GM21390 (cell line): Measurements from ENCODE around the gene NKPD1.
A peak's percentile ranks its signal among the peaks of the same experiment; 100 is the strongest.

Experiments used
- ATAC-seq: cut with Tn5 transposase; IDR thresholded peaks from one replicate; pipeline ENCODE4 v1.9.1; 2021; ENCODE audit not compliant: unreplicated experiment

NKPD1 gene, protein sequence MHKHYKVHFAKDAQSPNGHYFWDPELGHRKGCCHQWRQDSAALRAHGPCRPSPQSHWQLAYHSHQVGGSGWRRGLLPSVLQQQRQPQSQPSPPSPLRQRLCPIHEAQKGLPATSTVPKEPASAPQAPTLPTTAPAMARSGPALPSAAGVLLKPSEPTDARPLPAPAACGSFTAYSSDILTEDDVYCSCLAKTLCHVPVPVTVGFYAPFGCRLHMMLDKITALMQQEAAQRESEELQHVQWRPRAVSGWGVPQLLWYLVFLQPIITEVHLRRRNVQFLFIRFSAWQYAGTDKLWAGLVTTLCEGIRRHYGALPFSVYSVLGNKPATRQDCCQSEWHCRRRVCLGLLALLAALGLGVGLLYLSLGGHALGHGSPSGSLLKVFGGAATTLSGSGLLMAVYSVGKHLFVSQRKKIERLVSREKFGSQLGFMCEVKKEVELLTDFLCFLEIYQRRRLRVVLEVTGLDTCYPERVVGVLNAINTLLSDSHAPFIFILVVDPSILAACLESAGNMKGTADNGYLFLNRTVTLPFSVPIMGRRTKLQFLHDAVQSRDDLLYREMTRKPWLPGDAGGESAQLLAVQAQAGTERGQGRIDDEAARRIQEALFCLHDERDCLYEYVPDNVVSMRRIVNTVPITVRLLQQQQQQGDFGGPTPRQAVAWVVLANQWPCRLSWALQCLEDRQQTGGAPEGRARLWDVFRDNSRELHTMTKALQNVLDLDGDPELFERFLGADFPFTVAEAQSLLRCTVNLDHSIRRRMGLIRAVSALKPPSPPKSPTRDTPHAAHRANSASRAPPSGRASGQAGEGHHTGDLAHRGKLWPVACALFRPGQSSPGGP

DNA sequence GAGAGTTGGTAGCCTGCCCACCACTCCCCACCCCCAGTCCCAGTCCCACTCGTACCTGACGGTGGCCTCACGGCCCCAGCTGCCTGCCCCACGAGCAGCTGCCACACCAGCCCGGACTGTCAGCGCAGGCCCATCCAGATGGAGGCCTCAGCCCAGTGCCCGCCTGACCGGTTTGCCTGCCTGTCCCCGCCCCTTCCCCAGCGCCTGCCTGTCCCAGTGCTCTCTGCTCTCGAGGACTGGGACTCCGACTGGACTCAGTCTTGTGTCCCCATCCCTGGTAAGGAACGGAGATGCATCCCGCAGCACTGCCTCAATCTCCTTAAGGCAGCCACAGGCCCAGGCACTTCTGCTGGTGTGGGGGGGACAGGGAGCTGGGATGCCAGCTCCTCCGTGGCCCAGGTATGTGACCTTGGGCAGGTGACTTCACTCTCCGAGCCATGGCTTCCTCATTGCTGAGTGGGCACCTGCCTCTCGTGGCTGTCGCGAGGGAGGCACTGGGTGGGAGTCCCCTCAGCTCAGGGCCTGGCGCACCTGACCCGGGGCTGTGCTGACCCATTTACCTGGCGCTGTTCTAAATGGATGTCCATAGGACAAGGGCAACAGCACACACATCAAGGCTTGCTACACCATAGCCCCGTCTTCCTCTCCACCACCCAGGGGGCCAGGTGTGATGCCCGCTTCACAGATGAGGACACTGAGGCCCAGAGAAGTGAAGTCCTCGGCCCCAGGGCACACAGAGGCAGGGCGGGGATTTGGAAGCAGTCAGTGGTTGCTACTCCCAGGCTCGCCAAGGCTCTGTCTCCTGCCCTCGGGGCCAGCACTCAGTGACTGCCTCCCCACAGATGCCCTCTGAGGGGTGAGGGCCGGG, at the start of gene NKPD1:
Gene NKPD1, minus strand, starts transcription at position 113 of the 868 bp plus-strand sequence. CDS start 832 bp downstream, outside the sequence.
- no peak for ATAC-seq

DNA sequence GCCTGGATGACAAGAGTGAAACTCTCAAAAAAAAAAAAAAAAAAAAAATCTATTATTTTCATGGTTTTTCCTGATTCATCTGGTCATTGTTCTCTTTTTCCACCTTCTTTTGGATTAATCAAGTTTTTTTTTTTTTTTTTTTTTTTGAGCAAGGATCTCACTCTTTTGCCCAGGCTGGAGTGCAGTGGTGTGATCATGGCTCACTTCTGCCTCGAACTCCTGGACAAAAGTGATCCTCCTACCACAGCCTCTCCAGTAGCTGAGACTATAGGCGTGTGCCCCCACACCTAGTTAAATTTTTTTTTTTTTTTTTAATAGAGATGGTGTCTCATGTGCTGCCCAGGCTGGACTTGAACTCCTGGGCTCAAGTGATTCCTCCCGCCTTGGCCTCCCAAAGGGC, 45.5 kb upstream of the NKPD1 start:
- no peak for ATAC-seq

DNA sequence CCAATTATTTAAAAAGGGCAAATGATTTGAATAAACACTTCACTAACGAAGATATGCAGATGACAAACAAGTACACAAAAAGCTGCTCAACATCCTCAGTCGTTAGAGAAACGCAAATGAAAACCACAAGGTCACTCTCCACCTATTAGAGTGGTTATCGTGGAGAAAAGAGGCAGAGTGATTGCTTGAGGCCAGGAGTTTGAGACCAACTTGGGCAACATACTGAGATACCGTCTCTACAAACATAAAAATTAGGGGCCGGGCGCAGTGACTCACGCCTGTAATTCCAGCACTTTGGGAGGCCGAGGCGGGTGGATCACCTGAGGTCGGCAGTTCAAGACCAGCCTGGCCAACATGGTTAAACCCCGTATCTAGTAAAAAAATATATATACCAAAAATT, 45.0 kb upstream of the NKPD1 start:
- ATAC-seq = no peak

DNA sequence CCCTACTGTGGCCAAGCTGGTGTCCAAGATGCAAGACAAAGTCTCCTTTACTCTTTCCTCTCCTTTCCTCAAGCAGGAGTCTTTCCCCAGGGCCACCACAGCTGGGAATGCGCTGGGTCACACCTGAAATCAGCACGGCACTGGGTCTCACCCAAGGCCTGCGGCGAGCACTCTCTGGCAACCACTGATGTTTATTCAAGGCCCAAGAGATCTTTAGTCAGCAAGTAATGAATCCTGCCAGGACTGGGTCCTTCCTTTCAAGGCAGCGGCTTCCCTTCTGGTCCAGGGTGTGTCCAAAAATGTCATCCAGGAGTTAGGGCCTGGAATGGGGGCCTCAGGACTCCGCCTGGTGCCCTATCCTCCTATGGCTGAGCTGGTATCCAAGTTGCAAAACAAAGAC, 41.9 kb upstream of the NKPD1 start:
- ATAC-seq = no peak

DNA sequence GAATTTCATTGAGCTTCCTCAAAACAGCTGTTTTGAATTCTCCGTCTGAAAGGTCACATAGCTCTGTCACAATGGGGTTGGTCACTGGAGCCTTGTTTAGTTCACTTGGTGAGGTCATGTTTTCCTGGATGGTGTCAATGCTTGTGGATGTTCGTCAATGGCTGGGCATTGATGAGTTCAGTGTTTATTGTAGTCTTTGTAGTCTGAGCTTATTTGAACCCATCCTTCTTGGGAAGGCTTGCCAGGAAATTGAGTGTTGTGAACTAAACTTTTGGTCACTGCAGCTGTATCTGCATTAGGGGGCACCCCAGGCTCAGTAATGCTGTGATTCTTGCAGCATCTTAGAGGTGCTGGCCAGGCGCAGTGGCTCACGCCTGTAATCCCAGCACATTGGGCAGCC, 39.8 kb upstream of the NKPD1 start:
- ATAC-seq = no peak

DNA sequence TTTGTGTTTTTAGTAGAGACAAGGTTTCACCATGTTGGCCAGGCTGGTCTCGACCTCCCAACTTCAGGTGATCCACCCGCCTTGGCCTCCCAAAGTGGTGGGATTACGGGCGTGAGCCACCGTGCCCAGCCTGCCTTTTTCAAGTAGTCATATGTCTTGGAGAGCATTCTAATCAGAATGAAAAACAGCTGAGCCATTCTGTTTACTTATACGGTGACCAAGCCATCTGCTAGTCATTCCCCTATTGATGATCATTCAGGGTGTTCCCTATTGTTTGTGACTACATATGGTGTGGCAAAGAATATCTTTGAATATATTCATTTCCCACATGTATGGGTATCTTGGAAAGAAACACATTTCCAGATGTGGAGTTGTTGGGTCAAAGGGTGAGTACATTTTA, 35.0 kb upstream of the NKPD1 start:
- no peak for ATAC-seq

DNA sequence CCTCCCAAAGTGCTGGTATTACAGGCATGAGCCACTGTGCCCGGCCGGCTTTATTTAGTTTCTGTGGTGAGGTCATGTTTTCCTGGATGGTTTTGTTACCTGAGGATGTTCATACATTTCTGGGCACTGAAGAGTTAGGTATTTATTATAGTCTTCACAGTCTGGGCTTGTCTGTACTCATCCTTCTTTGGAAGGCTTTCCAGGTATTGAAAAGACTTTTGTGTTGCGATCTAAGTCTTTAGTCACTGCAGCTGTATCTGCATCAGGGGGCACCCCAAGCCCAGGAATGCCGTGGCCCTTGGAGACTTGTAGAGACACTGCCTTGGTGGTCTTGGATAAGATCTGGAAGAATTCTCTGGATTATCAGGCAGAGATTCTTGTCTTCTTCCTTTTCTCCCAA, 30.6 kb upstream of the NKPD1 start:
- no peak for ATAC-seq

DNA sequence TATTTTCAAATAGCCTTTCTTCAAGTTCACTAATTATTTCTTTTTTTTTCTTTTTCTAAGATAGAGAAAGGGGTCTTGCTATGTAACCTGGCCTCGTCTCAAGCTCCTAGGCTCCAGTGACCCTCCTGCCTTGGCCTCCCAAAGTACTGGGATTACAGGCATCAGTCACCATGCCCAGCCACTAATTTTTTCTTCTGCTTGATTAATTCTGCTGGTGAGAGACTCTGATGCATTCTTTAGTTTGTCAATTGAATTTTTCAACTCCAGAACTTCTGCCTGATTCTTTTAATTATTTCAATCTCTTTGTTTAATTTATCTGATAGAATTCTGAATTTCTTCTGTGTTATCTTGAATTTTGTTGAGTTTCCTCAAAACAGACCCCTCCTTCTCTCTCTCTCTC, 29.2 kb upstream of the NKPD1 start:
- ATAC-seq = no peak

DNA sequence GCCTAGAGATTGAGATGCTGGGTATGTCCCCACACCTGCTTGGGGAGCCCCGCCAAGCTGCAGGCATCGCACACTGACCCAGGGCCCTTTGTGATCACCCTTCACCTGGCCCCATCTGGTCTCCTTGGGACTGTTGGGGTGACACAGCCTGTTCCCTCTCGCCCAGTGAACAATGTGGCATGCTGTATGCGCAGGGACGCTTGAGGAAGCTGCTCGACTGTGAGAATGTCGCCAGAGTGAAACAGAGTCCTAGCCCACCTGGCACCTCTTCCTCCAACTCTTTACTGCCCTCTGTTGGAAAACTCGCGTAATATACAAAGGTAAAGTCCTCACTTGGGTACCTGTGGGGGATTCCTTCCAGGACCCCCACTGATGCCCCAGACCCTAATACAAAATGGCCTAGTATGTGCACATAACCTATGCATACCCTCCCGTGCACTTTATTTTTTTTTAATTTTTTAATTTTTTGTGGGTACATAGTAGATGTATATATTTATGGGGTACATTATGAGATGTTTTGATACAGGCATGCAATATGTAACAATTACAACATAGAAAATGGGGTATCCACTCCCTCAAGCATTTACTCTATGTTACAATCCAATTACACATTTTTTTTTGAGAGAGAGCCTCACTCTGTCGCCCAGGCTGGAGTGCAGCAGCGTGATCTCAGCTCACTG, 26.8 kb upstream of the NKPD1 start:
- no peak for ATAC-seq

DNA sequence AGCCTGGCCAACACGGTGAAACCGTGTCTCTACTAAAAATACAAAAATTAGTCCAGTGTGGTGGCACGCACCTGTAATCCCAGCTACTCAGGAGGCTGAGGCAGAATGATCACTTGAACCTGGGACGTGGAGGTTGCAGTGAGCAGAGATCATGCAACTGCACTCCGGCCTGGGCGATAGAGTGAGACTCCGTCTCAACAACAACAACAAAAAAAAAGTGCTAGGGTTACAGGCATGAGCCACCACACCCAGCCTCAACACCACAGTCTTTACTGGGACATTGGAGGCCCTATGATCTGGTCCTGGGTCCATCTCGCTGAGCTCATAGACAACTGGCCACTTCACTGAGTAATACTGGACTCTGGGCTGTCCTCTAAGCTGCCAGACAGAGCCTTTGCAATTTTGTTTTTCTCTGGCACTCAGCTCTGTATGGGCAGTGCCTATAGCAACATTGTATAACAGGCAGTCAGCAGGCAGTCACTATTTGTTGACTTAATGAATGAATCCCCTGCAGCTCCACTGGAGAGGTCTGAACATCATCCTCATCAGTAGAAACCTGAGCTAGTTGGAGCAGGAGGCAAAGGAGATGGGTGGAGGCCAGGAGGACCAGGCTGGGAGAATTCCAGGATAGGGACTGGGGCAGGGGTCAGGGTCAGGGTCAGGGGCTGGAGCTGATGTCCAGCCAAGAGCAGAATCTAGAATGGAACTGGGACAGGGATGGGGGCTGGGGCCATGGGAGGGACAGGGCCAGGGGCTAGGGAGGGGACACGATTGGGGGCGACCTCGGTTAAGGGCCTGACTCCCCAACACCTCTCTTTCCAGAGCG, 25.9 kb upstream of the NKPD1 start:
- ATAC-seq = no peak

DNA sequence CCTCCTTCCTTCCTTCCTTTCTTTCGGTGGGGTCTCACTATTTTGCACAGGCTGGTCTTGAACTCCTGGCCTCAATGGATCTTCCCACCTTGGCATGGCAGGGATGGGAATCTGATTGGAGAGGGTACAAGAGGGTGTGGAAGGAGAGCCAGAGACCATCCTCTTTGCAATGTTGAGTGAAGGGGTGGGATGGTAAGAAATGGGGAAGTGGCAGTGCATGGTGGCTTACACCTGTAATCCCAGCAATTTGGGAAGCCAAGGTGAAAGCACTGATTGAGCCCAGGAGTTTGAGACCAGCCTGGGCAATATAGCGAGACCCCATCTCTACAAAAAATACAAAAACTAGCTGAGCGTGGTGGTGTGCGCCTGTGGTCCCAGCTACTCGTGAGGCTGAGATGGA, 23.3 kb upstream of the NKPD1 start:
- ATAC-seq = no peak

DNA sequence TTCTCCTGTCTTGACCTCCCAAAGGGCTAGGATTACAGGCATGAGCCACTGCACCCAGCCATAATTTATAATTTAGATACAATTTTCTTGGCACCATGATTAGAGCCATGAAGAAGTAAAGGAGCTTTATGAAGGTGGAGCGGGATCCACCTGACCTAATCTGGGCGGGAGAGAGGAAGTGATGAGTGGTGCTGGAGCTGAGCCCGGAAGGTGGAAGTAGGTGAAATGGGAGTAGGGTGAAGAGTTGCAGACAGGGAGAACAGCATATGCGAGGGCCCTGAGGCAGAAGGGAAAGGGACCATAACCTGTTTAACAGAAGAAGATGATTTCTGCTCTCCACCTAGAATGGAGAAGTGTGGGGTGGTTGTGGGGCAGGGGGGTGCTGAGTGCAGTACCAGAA, 22.0 kb upstream of the NKPD1 start:
- no peak for ATAC-seq

DNA sequence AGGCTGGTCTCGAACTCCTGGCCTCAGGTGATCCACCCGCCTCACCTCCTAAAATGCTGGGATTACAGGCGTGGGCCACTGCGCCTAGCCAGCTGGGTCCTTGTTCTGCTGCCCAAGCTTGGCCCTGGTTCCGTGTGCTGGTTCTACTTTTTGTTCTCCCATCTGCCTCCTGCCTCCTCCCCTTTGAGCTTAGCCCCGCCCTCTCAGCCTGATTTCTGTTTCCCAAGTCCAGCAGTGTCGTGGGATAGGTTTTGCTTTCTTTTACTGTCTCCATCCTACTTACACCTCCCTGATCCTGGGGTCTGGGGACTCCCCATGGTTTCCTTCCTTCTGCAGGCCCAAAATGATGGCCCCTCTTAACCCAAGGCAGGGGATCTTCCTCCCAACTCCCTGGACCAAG, 20.2 kb upstream of the NKPD1 start:
- ATAC-seq = no peak

DNA sequence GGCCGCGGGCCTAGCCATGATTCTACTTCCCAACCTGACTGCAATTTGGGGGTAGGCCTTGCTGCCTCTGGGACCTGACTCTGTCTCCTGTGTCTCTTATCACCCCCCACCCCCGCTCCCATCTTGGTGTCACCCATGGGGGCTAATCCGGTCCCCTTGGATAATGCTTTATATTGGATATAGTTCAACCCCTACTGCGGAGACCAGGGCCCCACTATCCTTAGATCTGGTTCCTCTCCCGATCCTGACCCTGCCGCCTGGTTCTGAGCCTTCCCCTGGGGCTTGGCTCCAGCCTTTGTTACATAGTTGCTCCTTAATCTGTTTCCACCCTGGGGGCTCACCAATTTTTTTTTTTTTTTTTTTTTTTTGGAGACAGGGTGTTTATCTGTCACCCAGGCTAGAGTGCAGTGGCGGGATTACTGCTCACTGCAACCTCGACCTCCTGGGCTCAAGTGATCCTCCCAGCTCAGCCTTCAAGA, 19.1 kb upstream of the NKPD1 start:
- ATAC-seq = no peak

DNA sequence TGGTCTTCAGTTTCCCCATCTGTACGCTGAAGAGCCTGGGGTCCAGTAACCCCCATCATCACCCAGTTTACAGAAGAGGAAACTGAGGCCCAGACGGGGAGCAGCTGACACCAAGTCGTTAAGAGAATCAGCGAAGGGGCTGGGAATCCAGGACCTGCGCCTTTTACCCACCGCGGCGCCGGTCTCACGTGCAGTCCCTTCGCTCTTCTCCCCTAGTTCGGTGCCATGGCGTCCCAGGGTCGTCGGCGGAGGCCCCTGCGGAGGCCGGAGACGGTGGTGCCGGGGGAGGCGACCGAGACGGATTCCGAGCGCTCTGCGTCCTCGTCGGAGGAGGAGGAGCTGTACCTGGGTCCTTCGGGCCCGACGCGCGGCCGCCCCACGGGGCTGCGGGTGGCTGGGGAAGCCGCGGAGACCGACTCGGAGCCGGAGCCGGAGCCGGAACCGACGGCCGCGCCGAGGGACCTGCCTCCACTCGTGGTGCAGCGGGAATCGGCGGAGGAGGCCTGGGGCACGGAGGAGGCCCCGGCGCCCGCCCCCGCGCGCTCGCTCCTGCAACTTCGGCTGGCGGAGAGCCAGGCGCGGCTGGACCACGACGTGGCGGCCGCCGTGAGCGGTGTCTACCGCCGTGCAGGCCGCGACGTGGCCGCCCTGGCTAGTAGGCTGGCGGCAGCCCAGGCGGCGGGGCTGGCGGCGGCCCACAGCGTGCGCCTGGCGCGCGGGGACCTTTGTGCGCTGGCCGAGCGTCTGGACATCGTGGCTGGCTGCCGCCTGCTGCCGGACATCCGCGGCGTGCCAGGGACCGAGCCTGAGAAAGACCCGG, 18.5 kb upstream of the NKPD1 start:
- ATAC-seq = no peak

DNA sequence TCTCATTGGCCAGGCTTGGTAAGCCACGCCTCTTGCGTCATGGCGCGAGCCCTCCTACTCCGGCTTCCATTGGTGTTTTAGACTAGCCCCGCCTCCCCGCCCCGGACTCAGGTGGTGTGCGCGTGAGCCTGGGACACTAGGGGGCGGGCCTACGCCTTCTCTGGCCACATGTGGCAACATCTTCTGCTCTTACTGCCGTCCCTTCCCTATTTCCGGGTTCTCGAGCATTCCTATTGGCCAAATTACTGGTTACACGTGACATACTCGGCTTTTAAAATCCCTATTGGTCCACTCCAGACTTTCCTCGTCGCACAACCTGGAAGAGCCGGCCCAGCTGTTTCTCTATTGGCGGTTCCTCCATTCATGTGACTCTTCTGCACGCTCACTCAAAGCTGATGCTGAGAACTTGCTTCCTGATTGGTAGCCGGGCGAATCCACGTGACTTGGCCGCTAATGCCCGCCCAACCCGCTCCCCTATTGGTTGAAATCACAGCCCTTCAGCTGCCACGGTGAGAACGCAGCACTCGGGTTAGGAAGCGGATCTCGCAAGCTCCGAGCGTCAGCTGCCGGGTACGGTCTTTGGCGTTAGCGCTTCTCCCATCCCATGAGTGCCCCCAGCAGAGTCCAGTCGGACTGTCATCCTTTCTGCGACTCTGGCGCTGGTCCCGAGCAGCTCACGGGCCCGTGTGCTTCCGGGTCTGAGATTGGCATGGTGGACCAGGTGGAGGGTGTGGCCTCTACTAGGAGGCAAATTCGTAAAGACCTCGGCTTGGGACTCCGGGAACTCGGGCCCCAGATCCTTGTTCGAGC, 17.7 kb upstream of the NKPD1 start, which contains the start of gene BLOC1S3:
Gene BLOC1S3, plus strand, starts transcription at position 523 of the 810 bp plus-strand sequence. CDS start 513 bp downstream, outside the sequence.
- ATAC-seq = peak; percentile 70

DNA sequence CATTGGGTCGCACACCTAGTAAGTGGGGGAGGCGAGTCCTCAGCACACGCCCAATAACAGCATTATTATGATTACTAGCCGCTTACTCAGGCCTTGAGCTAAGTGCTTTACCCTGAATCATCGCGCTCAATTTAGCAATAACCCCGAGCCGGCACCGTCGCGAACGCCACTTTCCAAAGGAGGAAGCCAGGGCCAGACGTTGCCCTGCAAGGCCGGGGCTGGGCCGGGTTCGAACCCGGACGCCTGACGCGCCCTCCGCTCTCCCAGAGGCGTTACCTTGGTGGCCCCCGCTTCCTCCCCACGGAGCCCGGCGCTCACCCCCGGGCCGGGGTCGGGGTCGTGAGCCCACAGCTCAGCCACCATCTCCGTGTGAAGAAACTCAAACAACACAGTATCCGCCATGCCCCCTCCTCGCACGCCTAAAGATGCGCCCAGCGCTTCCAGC, 17.1 kb upstream of the NKPD1 start, which contains the start of gene TRAPPC6A:
Gene TRAPPC6A, minus strand, starts transcription at position 421 of the 445 bp plus-strand sequence. Its CDS starts 19 bp downstream, at position 402.
- peak; percentile 17 for ATAC-seq
